HG03097 (cell line): ENCODE data around the gene ELAVL1.

Experiments used
- ATAC-seq: cut with Tn5 transposase; IDR thresholded peaks from one replicate; pipeline ENCODE4 v1.9.1; 2021; ENCODE audit not compliant: unreplicated experiment, low FRiP score

ELAVL1 gene

GRCh38 chr19:7915250-7916102 lies 90.0 kb downstream of the ELAVL1 start:
- ATAC-seq: no peak

DNA sequence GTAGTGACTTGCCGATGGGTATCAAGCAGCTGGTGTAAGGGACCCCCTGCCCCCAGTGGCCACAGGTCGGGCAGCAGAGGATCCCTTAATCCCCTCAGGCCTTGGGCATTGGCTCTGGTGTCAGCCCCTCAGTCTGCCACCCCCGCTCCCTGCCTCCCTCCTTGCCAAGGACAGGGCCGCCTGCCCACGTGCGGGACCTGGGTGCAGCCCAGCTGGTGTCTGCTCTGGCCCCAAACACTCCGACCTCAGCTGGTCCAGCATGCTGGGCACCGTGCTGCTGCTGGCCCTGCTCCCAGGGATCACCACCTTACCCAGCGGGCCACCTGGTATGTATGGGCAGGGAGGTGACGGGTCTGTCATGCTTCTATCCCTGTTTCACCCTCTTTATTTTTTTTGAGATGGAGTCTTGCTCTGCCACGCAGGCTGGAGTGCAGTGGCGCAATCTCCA lies 90.8 kb downstream of the ELAVL1 start, which contains the start of gene TGFBR3L:
TGFBR3L (plus strand) TSS at position 233 of the 448 bp plus-strand sequence.
- no peak for ATAC-seq

- ATAC-seq: no peak
These were observed 91.3 kb downstream of the ELAVL1 start for GRCh38 chr19:7914099-7914498.

GRCh38 chr19:7913652-7914051 lies 91.8 kb downstream of the ELAVL1 start:
- ATAC-seq: no peak

GRCh38 chr19:7912697-7913564 lies 92.5 kb downstream of the ELAVL1 start:
- ATAC-seq: no peak

DNA sequence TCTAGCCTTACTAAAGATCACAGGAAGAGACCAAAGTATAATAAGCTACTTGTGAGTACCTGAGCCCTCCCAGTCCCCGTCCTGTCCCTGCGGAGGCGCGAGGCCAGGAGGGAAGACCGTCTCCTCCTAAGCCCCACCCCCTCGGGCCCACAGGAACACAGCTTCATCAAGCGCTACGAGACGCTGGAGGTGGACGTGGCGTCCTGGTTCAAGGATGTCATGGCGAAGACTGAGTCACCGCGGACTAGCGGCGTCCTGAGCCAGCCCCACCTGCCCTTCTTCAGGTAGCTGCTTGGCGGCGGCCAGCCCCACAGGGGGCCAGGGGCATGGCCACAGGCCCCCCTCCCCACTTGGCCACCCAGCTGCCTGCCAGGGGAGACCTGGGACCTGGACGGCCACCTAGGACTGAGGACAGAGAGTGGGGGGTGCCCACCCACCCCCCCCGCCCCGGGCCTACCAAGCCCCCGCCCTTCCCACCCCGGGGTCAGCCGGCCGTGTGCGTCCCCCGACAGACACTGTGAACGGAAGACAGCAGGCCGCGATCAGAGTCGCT lies 93.2 kb downstream of the ELAVL1 start:
- no peak for ATAC-seq

- no peak for ATAC-seq
These were observed 93.8 kb downstream of the ELAVL1 start for GRCh38 chr19:7911508-7912143.

DNA sequence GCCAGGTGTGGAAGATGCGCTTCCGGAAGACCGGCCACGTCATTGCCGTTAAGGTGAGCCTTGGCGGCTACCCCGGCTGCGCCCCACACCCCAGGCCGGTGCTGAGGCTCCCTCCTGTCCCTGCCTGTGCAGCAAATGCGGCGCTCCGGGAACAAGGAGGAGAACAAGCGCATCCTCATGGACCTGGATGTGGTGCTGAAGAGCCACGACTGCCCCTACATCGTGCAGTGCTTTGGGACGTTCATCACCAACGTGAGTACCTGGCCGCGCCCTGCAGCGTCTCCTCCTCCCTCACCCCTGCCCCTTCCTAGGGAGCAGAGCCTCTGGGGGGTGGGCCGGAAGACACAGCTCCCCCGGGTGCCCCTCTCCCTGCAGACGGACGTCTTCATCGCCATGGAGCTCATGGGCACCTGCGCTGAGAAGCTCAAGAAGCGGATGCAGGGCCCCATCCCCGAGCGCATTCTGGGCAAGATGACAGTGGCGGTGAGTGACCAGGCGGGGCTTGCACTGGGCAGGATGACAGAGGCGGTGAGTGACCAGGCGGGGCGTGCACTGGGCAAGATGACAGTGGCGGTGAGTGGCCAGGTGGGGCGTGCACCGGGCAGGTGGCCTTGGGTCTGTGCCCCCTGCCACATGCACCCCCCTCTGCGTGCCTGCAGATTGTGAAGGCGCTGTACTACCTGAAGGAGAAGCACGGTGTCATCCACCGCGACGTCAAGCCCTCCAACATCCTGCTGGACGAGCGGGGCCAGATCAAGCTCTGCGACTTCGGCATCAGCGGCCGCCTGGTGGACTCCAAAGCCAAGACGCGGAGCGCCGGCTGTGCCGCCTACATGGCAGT lies 94.9 kb downstream of the ELAVL1 start:
- no peak for ATAC-seq

DNA sequence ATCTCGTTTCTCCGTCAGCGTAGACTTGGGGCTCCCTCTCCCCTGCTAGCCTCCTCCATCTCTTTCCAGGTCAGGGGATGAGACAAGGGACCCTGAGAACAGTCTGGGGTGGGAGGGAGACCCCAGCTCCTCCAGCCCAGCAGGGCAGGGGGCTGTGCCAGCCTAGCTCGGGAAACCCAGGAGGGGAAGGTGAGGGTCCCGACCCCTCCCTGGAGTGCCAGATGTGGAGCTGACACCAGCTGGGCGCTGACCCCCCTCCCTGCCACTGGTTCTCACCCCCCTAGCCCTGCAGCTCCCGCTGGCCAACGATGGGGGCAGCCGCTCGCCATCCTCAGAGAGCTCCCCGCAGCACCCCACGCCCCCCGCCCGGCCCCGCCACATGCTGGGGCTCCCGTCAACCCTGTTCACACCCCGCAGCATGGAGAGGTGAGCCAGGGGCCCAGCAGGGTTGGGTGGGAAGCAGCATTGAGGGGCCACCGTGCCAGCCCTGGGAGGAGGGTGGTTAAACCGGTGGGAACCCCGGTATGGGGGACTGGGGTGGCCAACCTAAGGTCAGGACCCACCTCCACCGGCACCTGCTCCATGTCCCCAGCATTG lies 95.9 kb downstream of the ELAVL1 start:
- ATAC-seq: no peak

DNA sequence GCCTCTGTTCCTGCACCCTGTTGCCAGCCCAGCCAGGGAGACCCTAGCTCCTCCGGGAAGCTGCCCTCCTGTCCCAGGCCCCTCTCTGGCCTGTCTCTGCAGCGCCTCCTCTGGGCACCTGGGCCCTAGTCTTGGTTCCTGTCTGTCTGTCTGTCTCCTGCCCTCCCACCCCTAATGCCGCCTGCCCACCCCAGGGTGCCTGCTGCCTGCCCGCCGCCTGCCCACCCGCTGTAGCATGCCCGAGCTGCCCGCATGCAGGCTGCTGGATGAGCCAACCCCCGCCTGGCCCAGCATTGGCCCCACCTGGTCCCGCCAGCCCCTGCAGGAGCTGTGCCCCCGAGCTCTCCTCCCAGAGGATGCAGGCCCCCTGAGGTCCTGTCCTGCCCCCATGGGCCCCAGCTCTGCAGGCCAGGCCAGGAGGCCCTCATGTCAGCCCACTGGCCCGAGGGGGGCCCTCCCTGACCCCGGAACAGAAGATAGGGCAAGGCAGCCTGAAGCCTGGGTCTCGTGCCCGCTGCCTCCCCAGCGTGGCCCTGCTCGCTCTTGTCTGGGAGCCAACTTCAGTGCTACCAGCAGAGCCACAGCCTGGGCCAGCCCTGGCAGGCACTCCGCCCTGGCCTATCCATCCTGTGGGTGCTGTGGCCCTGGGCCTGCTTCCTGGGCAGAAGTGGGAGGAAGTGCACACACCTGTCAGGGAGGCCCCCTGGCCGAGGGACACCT lies 96.5 kb downstream of the ELAVL1 start:
- no peak for ATAC-seq
